HG03064 (cell line): ENCODE data around the gene ZCCHC9.

Source experiments
- ATAC-seq: cut with Tn5 transposase; IDR thresholded peaks from one replicate; pipeline ENCODE4 v1.9.1; 2021; ENCODE audit warnings: low read depth; ENCODE audit not compliant: unreplicated experiment

The ZCCHC9 gene

DNA sequence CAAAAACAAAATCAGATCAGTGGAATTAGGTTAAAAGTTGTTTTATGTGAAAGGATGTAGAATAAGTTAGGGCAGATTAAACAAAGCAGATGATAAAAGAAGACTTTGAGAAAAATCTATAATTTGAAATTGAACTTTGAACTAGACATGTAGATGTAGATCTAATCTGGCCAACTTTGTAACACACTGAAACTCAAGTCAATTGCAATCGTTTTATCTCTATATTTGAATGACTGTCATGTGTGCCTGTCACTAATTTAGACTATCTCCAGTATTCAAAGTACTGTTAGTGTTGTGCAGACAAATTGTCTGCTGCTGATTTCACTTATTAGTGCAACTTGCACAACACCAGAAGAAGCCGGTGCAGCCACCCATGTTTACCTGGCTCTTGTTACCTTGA lies 52.7 kb downstream of the ZCCHC9 start:
- ATAC-seq: no peak

- ATAC-seq: no peak
Observed at GRCh38 chr5:81355291-81356251, 54.2 kb downstream of the ZCCHC9 start.

GRCh38 chr5:81359108-81359507 lies 57.7 kb downstream of the ZCCHC9 start:
- no peak for ATAC-seq

DNA sequence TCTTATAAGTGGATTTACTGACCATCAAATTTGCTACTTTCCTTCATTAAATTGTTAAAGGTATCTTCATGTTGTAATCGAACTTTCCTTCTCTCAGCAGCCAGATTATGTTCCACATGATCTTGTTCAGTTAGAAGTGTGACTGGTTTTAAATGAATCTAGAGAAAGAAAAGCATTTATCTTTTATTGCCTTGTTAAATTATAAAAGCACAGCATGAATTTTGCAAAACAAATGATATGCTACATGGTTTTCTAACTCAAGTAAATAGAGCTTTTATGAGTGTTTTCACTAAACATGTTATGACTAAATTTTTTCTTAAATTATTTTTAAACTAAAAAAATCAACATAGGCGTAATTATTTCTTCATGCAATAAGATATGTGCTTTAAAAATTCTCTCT lies 58.5 kb downstream of the ZCCHC9 start:
- no peak for ATAC-seq

DNA sequence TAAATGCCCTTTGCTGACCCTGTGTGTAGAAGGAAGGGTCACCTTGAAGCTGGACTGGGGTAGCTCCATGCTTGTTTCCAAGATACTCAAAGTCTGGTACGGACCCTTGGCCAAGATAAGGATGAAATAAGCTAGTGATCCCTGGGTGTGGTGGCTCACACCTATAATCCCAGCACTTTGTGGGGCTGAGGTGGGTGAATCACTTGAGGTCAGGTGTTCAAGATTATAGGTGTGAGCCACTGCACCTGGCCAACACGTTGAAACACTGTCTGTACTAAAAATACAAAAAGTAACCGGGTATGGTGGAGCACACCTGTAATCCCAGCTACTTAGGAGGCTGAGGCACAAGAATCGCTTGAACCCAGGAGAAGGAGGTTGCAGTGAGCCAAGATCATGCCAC lies 59.3 kb downstream of the ZCCHC9 start:
- ATAC-seq: no peak

DNA sequence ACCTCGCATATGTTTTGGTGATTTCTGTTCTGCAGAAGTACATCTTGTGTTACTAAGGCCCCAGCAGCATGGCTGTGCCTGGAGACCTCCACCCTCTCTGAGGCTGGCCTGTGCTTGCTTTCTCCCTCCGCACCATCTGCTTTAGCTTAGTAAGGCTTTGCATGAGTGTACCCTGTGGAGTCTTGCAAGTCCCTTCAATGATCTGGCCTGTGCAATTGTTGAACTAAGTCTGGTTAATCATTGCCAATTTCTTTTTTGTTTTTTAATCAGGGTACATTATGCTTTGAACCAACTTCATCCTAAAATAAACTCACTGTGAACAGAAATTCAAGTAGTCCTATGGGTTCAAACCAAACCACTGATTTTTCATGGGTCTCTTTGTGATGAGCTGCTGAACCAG lies 60.2 kb downstream of the ZCCHC9 start:
- ATAC-seq: no peak
